Activated T-cell treated with anti-CD3 and anti-CD28 coated beads, Interleukin-2, amount 50 U/mL, for 24 hours (primary cell): ENCODE results near the gene ALS2CL.

Experiments
- DNase-seq: peaks from one replicate; pipeline ENCODE4 v3.0.0-alpha.2; 2020
- H3K27ac Mint-ChIP-seq: 2 replicates; pipeline ENCODE4 v1.8.0; 2020; ENCODE audit warnings: mild to moderate bottlenecking, mixed read lengths
- H3K27me3 Mint-ChIP-seq: 2 replicates; pipeline ENCODE4 v1.8.0; 2020; ENCODE audit warnings: mixed read lengths
- H3K36me3 Mint-ChIP-seq: 2 replicates; pipeline ENCODE4 v1.8.0; 2020; ENCODE audit warnings: low read depth, mixed read lengths
- H3K4me1 Mint-ChIP-seq: 2 replicates; pipeline ENCODE4 v1.8.0; 2020; ENCODE audit warnings: low read depth, mixed read lengths
- H3K4me3 Mint-ChIP-seq: 2 replicates; pipeline ENCODE4 v1.8.0; 2020; ENCODE audit warnings: mild to moderate bottlenecking, moderate library complexity, mixed read lengths
- H3K9me3 Mint-ChIP-seq: 2 replicates; pipeline ENCODE4 v1.8.0; 2020; ENCODE audit warnings: mixed read lengths

Gene ALS2CL

GRCh38 chr3:46681387-46681786 is 12.1 kb downstream of the ALS2CL start:
- H3K27ac Mint-ChIP-seq = no peak overlapping the region
- H3K9me3 Mint-ChIP-seq = no peaks in the 10 kb centered on the region

DNA sequence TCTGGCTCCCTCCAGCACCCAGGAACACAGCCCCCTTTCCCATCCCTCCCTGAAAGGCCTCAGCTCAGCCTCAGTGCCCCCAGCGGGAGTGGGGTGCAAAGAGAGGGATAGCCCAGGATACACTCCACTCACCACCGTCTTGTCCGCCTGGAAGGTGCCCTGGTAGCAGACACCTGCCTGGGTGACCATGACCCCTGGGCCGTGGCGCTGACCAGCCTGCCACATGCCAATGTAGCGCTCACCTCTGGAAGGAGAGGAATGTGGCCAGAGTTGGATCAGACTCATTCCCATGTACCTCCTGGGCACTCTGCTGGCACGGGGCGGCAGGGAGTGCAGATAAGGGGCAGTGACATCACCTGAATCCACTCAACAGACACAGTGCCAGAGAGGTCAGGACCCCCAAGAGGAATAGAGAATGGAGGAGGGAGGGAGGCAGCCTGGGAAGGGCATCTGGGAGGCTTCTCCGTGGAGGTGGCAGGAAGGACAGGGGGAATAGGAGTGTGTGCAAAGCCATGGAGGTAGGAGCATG is 13.1 kb downstream of the ALS2CL start:
- Mint-ChIP-seq H3K4me1 (no peaks in the 10 kb centered on the region), H3K4me3 (no peak overlapping the region), H3K36me3 (peaks cover 3% of the 10 kb centered on the region), H3K9me3 (no peaks in the 10 kb centered on the region), H3K27ac (no peak overlapping the region), H3K27me3 (no peaks in the 10 kb centered on the region)
- DNase-seq = no peak

More at GRCh38 chr3:46681387-46681786, 12.1 kb downstream of the ALS2CL start:
- Mint-ChIP-seq H3K4me3 (no peak overlapping the region), H3K4me1 (no peaks in the 10 kb centered on the region), H3K36me3 (peaks cover 3% of the 10 kb centered on the region), H3K27me3 (no peaks in the 10 kb centered on the region)
- no peak for DNase-seq

DNA sequence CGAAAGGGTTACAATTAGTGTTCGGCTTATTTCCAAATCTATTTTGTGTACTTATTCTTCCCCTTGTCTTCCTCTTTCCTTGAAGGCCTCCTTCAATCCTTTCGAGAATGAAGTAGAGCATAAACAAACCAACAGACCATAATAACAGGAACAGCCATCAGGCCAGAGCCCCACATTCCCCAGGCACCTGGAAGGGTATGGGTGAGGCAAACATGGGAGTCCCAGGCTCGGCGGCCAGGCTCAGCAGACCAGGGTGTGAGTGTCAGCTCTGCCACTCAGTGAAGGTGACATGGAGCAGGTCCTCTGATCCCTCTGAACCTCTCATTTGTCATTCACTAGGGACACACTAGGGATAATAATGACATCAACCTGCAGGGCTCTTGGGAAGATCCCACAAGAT is 13.8 kb downstream of the ALS2CL start:
- H3K27me3 Mint-ChIP-seq = no peaks in the 10 kb centered on the region
- H3K4me3 Mint-ChIP-seq = no peak overlapping the region
- DNase-seq = no peak
- H3K4me1 Mint-ChIP-seq = no peaks in the 10 kb centered on the region
- no peak overlapping the region for H3K27ac Mint-ChIP-seq
- no peaks in the 10 kb centered on the region for H3K9me3 Mint-ChIP-seq
- H3K36me3 Mint-ChIP-seq = peaks cover 3% of the 10 kb centered on the region

GRCh38 chr3:46678280-46678679 is 15.2 kb downstream of the ALS2CL start:
- no peak overlapping the region for H3K27ac Mint-ChIP-seq
- H3K9me3 Mint-ChIP-seq = no peaks in the 10 kb centered on the region
- H3K27me3 Mint-ChIP-seq = no peaks in the 10 kb centered on the region
- no peak for DNase-seq
- peaks cover 8% of the 10 kb centered on the region for H3K36me3 Mint-ChIP-seq
- no peak overlapping the region for H3K4me3 Mint-ChIP-seq
- H3K4me1 Mint-ChIP-seq = no peaks in the 10 kb centered on the region

DNA sequence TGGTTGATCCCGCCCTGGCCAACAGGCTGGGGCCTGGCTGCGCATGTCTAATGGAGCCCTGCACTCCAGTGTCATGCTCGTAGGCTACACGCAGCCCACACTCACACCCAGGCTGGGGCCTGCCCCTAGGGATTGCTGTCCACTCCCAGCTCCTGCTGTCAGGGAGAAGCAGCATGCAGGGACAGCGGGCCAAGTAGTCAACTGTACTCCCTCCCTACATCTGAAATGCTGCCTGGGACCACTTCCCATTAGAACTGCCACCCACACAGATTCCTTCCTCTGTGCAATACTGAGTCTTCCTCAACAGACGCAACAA is 16.1 kb downstream of the ALS2CL start:
- no peak overlapping the region for H3K4me3 Mint-ChIP-seq
- no peak overlapping the region for H3K27ac Mint-ChIP-seq
- no peaks in the 10 kb centered on the region for H3K4me1 Mint-ChIP-seq
- DNase-seq = no peak
- H3K36me3 Mint-ChIP-seq = peaks cover 6% of the 10 kb centered on the region
- no peaks in the 10 kb centered on the region for H3K27me3 Mint-ChIP-seq
- H3K9me3 Mint-ChIP-seq = no peaks in the 10 kb centered on the region

- no peaks in the 10 kb centered on the region for H3K9me3 Mint-ChIP-seq
- no peak overlapping the region for H3K4me3 Mint-ChIP-seq
Measured at GRCh38 chr3:46676601-46677410, 16.7 kb downstream of the ALS2CL start.

DNA sequence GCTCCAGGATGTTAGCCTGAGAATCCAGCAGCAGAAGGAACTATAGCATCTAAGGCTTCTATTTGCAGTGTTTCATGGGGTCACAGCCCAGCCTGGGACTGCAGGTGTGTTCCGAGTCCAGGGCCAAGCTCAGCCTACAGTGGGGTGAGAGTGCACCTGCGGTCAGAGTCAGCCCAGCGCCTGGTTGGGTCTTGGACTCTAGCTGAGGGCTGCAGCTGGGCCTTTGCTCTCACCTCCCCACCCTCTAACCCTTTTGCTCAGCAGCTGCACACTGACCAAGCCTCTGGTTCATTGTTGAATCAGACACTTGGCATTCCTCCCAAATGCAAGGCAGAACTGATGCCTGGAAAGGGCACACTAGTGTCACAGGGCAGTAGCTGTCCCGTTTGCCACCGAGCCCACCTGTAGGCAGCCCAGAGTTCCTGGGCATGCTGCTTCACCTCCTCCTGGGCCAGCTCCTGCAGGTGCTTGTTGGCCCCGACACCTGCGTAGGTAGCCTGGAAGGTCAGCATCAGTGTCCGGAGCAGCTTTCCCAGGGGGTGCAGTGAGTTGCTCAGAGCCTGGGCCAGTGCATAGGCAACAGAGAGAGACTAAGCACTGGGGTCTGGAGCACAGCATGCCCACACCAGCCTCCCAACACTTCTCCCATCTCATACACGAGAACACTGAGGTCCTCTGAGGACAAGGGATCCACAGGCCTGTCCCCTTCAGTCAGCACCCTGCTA is 17.5 kb downstream of the ALS2CL start:
- Mint-ChIP-seq H3K4me3 (no peak overlapping the region), H3K27ac (no peak overlapping the region), H3K4me1 (no peaks in the 10 kb centered on the region), H3K36me3 (peaks cover 5% of the 10 kb centered on the region), H3K9me3 (no peaks in the 10 kb centered on the region), H3K27me3 (no peaks in the 10 kb centered on the region)
- no peak for DNase-seq

More at GRCh38 chr3:46676601-46677410, 16.7 kb downstream of the ALS2CL start:
- no peak for DNase-seq
- no peak overlapping the region for H3K27ac Mint-ChIP-seq
- no peaks in the 10 kb centered on the region for H3K27me3 Mint-ChIP-seq
- H3K36me3 Mint-ChIP-seq = peaks cover 5% of the 10 kb centered on the region
- H3K4me1 Mint-ChIP-seq = no peaks in the 10 kb centered on the region

DNA sequence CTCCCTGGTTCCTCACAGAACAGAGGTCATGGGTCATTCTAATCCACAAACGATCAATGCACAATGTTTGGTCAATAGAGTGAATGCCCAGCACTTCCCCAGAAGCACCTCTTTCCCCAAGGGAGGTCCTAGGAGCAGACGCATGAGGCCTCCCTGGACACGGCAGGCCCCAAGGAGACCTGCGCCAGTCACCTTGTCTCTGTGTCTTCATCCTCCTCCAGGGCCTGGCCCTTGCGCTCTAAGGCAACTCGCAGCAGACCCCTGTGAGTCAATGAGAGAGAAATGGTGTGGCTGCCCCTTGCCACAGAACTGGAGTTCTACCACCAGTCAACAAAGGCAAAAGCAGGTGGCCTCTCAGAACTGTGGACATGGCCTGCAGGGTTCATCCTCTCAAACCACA is 18.1 kb downstream of the ALS2CL start:
- H3K4me1 Mint-ChIP-seq = no peaks in the 10 kb centered on the region
- DNase-seq = no peak
- H3K27me3 Mint-ChIP-seq = no peaks in the 10 kb centered on the region
- no peaks in the 10 kb centered on the region for H3K9me3 Mint-ChIP-seq
- H3K36me3 Mint-ChIP-seq = peaks cover 5% of the 10 kb centered on the region
- no peak overlapping the region for H3K4me3 Mint-ChIP-seq
- H3K27ac Mint-ChIP-seq = no peak overlapping the region

- no peak for DNase-seq
- no peaks in the 10 kb centered on the region for H3K4me1 Mint-ChIP-seq
- no peaks in the 10 kb centered on the region for H3K9me3 Mint-ChIP-seq
- H3K27me3 Mint-ChIP-seq = no peaks in the 10 kb centered on the region
- no peak overlapping the region for H3K27ac Mint-ChIP-seq
- peaks cover 5% of the 10 kb centered on the region for H3K36me3 Mint-ChIP-seq
- H3K4me3 Mint-ChIP-seq = no peak overlapping the region
Measured at GRCh38 chr3:46674031-46674845, 19.2 kb downstream of the ALS2CL start.

DNA sequence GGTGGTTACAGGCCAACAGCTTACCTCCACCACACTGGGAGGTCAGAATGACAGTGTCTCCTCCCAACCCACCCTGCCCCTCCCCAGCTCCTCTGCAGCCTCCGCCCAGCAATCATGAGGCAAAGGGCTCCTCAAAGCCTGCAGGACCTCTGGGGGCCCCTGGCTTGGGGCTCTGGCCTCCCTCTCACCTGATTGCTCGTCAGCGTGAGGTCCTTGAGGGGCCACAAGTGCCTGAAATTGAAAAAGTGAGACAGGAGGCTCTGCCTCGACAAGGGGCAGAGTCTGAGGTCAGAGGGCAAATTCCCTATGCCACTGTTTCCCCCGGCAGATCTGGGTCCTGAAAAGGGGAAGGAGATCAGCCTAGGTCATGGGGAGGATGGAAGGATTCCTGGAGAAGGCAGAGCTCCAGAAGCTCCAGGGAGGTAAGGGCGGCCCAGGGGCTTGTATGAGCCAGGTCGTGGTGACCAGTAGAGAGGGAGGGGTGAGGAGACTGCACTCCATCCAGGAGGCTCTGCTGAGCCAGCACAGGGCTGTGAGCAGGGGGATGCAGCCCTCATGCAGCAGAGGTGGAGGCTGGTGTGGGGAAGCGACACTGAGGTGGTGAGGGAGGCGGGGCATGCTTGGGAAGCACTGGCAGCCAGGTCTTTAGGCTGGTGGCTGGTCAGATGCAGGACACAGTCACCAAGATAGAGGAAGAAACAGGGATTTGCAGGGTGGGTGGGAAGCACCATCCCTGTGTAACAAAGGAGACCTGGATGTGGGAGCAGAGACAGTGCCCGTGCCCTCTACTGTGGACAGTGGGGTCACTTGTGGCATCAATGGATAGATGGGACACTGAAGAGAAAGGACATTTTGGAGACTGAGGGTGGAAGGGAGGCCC is 20.1 kb downstream of the ALS2CL start:
- H3K9me3 Mint-ChIP-seq = no peaks in the 10 kb centered on the region
- no peak for DNase-seq
- no peaks in the 10 kb centered on the region for H3K27me3 Mint-ChIP-seq
- H3K4me1 Mint-ChIP-seq = no peaks in the 10 kb centered on the region
- no peak overlapping the region for H3K4me3 Mint-ChIP-seq
- H3K27ac Mint-ChIP-seq = no peak overlapping the region
- H3K36me3 Mint-ChIP-seq = peaks cover 5% of the 10 kb centered on the region

GRCh38 chr3:46672349-46672695 is 21.2 kb downstream of the ALS2CL start:
- no peak overlapping the region for H3K27ac Mint-ChIP-seq
- peaks cover 5% of the 10 kb centered on the region for H3K36me3 Mint-ChIP-seq
- DNase-seq = no peak
- H3K27me3 Mint-ChIP-seq = no peaks in the 10 kb centered on the region
- H3K4me1 Mint-ChIP-seq = no peaks in the 10 kb centered on the region
- H3K4me3 Mint-ChIP-seq = no peak overlapping the region
- no peaks in the 10 kb centered on the region for H3K9me3 Mint-ChIP-seq

- no peaks in the 10 kb centered on the region for H3K4me1 Mint-ChIP-seq
- no peak overlapping the region for H3K27ac Mint-ChIP-seq
- H3K27me3 Mint-ChIP-seq = no peaks in the 10 kb centered on the region
- DNase-seq = no peak
- H3K36me3 Mint-ChIP-seq = peaks cover 5% of the 10 kb centered on the region
- H3K4me3 Mint-ChIP-seq = no peak overlapping the region
- no peaks in the 10 kb centered on the region for H3K9me3 Mint-ChIP-seq
Measured at GRCh38 chr3:46671541-46672348, 21.7 kb downstream of the ALS2CL start.

DNA sequence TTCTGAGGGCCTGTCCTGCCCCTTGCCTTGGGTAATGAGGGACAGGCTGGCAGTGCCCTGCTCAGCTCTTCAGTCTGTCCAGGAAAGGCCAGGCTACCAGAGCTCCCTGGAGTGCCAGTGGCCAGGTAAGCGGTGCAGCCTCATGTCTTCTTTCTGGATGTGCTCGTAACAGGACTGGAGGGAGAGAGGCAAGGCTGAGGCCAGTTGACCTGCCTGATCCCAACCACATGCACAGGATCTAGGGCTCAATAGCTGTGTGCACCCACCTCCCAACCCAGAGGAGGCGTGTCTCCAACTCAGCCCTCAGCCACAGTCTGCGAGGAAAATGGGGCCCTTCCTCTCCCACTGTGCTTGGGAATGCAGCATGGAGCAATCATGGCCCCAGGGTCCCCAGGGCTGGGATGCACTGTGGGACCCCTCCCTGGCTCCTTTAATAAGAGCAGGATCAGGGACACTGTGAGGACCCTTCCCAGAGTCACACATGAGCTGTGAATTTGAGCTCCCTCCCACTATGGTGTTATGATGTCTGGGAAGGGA is 22.5 kb downstream of the ALS2CL start:
- DNase-seq = no peak
- H3K4me1 Mint-ChIP-seq = no peaks in the 10 kb centered on the region
- H3K36me3 Mint-ChIP-seq = peaks cover 5% of the 10 kb centered on the region
- H3K4me3 Mint-ChIP-seq = no peak overlapping the region
- H3K27ac Mint-ChIP-seq = no peak overlapping the region
- no peaks in the 10 kb centered on the region for H3K27me3 Mint-ChIP-seq
- no peaks in the 10 kb centered on the region for H3K9me3 Mint-ChIP-seq
